M059J (cell line): ENCODE measurements around the gene URI1. TPM values are rescaled to one million over a fixed set of nuclear protein-coding genes. Genes with fewer than 3 reads are reported as not detected.
"Not testable (repeated sequence)": the region's sequence is repeated elsewhere in the genome, so short reads cannot be mapped to it uniquely, and the experiment has no call there.

Experiments used
- DNase-seq: peaks from one replicate; pipeline ENCODE4 v3.0.0-alpha.2; 2012; ENCODE audit warnings: low read depth
- total RNA-seq: library from RNA; depleted of rRNA; stranded (reverse); fragments of >200 nt; shearing (Covaris generic); gene quantifications from 2 replicates; pipeline ENCODE4 v1.2.3, GENCODE V29; 2014

The URI1 gene
- total RNA-seq, 1 experiment from 2014 or later, result 63.0 TPM

GRCh38 chr19:30022659-30023058, 80.6 kb downstream of the URI1 start:
- no peak for DNase-seq

- no peak for DNase-seq
These were observed 81.3 kb downstream of the URI1 start for GRCh38 chr19:30023330-30023729.

GRCh38 chr19:30024091-30024490, 82.1 kb downstream of the URI1 start:
- no peak for DNase-seq

- no peak for DNase-seq
These were observed 84.9 kb downstream of the URI1 start for GRCh38 chr19:30026933-30027332.

- peak; percentile 9 for DNase-seq
These were observed 86.3 kb downstream of the URI1 start for GRCh38 chr19:30028118-30028991.

- no peak for DNase-seq
These were observed 86.9 kb downstream of the URI1 start for GRCh38 chr19:30028992-30029343.

GRCh38 chr19:30029721-30030510, 87.9 kb downstream of the URI1 start:
- peak; percentile 94 for DNase-seq

- DNase-seq, result no peak
These were observed 92.3 kb downstream of the URI1 start for GRCh38 chr19:30034321-30034720.

- DNase-seq, result peak; percentile 55
These were observed 94.4 kb downstream of the URI1 start for GRCh38 chr19:30036154-30037129.

- DNase-seq, result no peak
These were observed 95.8 kb downstream of the URI1 start for GRCh38 chr19:30037835-30038234.

- not testable (repeated sequence) for DNase-seq
These were observed 99.9 kb downstream of the URI1 start for GRCh38 chr19:30041931-30042330.

GRCh38 chr19:30043008-30043407, 101.0 kb downstream of the URI1 start:
- not testable (repeated sequence) for DNase-seq

- no peak for DNase-seq
These were observed 102.5 kb downstream of the URI1 start for GRCh38 chr19:30044273-30045248.

GRCh38 chr19:30046522-30046921, 104.5 kb downstream of the URI1 start:
- no peak for DNase-seq

GRCh38 chr19:30047432-30047831, 105.4 kb downstream of the URI1 start:
- DNase-seq, result no peak

- DNase-seq, result no peak
These were observed 107.2 kb downstream of the URI1 start for GRCh38 chr19:30049226-30049625.

- no peak for DNase-seq
These were observed 108.0 kb downstream of the URI1 start for GRCh38 chr19:30049846-30050667.

GRCh38 chr19:30052122-30053075, 110.4 kb downstream of the URI1 start:
- DNase-seq, result no peak
